AG04449 (cell line): Measurements from ENCODE around the gene PTBP2.

Source experiments
- CTCF ChIA-PET: fragments of 350-600 bp; formaldehyde crosslinking; extraction: SDS; loops from one replicate; lab custom pipeline; 2021; ENCODE audit warnings: antibody characterized with exemption; lab: Yijun Ruan, JAX
- POLR2A ChIA-PET: fragments of 400-600, 350-600 bp; formaldehyde crosslinking; extraction: SDS; loops from one replicate; lab custom pipeline; 2020; ENCODE audit warnings: antibody characterized with exemption, inconsistent platforms; lab: Yijun Ruan, JAX
- DNase-seq: peaks from one replicate; pipeline ENCODE4 v3.0.0-alpha.2; 2010; ENCODE audit warnings: low read depth, low spot score
- H3K4me3 ChIP-seq: 2 replicates; pipeline ENCODE4 v1.5.1; 2011; ENCODE audit warnings: low read depth, mild to moderate bottlenecking, control low read depth, low read length
- CTCF ChIP-seq: IDR thresholded peaks from one replicate; pipeline ENCODE4 v1.5.1; 2011; ENCODE audit warnings: mild to moderate bottlenecking, moderate library complexity, low read length, control low read depth, inconsistent platforms; ENCODE audit not compliant: insufficient read depth; ENCODE audit errors: missing control alignments

The PTBP2 gene

GRCh38 chr1:96820671-96821070 is 99.1 kb downstream of the PTBP2 start:
- CTCF ChIA-PET, result interaction anchor here (0.7 to 1.7 kb wide), 3 partner anchors 11 to 584 kb away, joined by 3 to 6 read pairs (median 3); no protein-coding TSS in a partner anchor
- POLR2A ChIA-PET, result no interaction called here
- TF ChIP-seq CTCF, result no peak
- no peak overlapping the region for H3K4me3 ChIP-seq
- DNase-seq, result no peak

- ChIA-PET CTCF (interaction anchor here (0.6 kb wide), 1 partner anchor 307 kb away, joined by 3 read pairs; no protein-coding TSS in a partner anchor), POLR2A (no interaction called here)
Observed at GRCh38 chr1:96825231-96825630, 103.6 kb downstream of the PTBP2 start.

GRCh38 chr1:96825950-96826576 is 104.5 kb downstream of the PTBP2 start:
- no peak for TF ChIP-seq CTCF
- no peak overlapping the region for H3K4me3 ChIP-seq
- POLR2A ChIA-PET, result no interaction called here
- CTCF ChIA-PET, result interaction anchor here (0.6 kb wide), 1 partner anchor 308 kb away, joined by 3 read pairs; no protein-coding TSS in a partner anchor
- no peak for DNase-seq

More at GRCh38 chr1:96825231-96825630, 103.6 kb downstream of the PTBP2 start:
- no peak overlapping the region for H3K4me3 ChIP-seq
- no peak for DNase-seq
- TF ChIP-seq CTCF, result no peak

GRCh38 chr1:96833376-96833775 is 111.8 kb downstream of the PTBP2 start:
- ChIA-PET CTCF (no interaction called here), POLR2A (no interaction called here)
- no peak for TF ChIP-seq CTCF

GRCh38 chr1:96834986-96835385 is 113.4 kb downstream of the PTBP2 start:
- DNase-seq, result no peak
- ChIA-PET CTCF (interaction anchor here (1.0 kb wide), 1 partner anchor 599 kb away, joined by 3 read pairs; no protein-coding TSS in a partner anchor), POLR2A (no interaction called here)
- no peak overlapping the region for H3K4me3 ChIP-seq
- TF ChIP-seq CTCF, result no peak

More at GRCh38 chr1:96833376-96833775, 111.8 kb downstream of the PTBP2 start:
- no peak for DNase-seq
- no peak overlapping the region for H3K4me3 ChIP-seq

- H3K4me3 ChIP-seq, result no peak overlapping the region
- ChIA-PET POLR2A (no interaction called here), CTCF (no interaction called here)
- TF ChIP-seq CTCF, result no peak
- DNase-seq, result no peak
Observed at GRCh38 chr1:96837057-96837780, 115.6 kb downstream of the PTBP2 start.
